Right lobe of liver (tissue), 6 donors: ENCODE results near the gene FMNL2. TPM values are rescaled to one million over a fixed set of nuclear protein-coding genes. Genes with fewer than 3 reads are reported as not detected.
"Not testable (repeated sequence)": the region's sequence is repeated elsewhere in the genome, so short reads cannot be mapped to it uniquely, and the experiment has no call there.

Source experiments
- ATAC-seq, 4 donors: fragments of 200-7000 bp; cut with Tn5 transposase; one replicate each; pipeline ENCODE4 v1.9.1; 2020; ENCODE audit warnings: mild to moderate bottlenecking in 4 of 4, moderate library complexity in 4 of 4
- DNase-seq, 3 donors: peaks; one replicate each; pipeline ENCODE4 v3.0.0-alpha.2; 2020
- H3K27ac ChIP-seq, 3 donors: fragments of 200-600 bp; one replicate each; pipeline ENCODE4 v1.8.0; 2022
- H3K27me3 ChIP-seq, 2 donors: fragments of 200-600 bp; one replicate each; pipeline ENCODE4 v1.8.0; 2022
- H3K36me3 ChIP-seq, 4 donors: fragments of 200-600 bp; sonication (generic) in 1 of 4; one replicate each; pipeline versions ENCODE4 v1.5.1 to v1.8.0; 2017 to 2022; ENCODE audit warnings: control low read depth in 1 of 4
- H3K4me1 ChIP-seq, 4 donors: fragments of 200-600 bp; sonication (generic) in 1 of 4; one replicate each; pipeline versions ENCODE4 v1.5.1 to v1.8.0; 2017 to 2022; ENCODE audit warnings: control low read depth in 1 of 4
- H3K4me3 ChIP-seq, 3 donors: fragments of 200-600 bp; one replicate each; pipeline ENCODE4 v1.8.0; 2022
- H3K9me3 ChIP-seq, 4 donors: fragments of 200-600 bp; sonication (generic) in 1 of 4; one replicate each; pipeline versions ENCODE4 v1.5.1 to v1.8.0; 2017 to 2022; ENCODE audit warnings: control low read depth in 1 of 4
- POLR2A ChIP-seq: fragments of 450-650 bp; IDR thresholded peaks from one replicate; pipeline ENCODE4 v1.6.1; 2017; ENCODE audit warnings: antibody characterized with exemption, mild to moderate bottlenecking
- WGBS: methylation state at CpG from one replicate; pipeline ENCODE4 v1.1.6; 2018; ENCODE audit warnings: low coverage, low lambda C conversion rate; ENCODE audit not compliant: insufficient coverage; ENCODE audit errors: missing lambda C conversion rate; 5-methylcytosine and 5-hydroxymethylcytosine counted together
- intact Hi-C, 2 donors: fragments of 100-400 bp; cut with DNase I; formaldehyde crosslinking; loops; one replicate each; pipeline versions ENCODE4 v1.11.2 to v1.14.1; 2022
- total RNA-seq, 6 experiments: library from RNA; depleted of rRNA in 2 of 6; stranded (reverse); fragments of >200 nt in 2 of 6; fragmentation: NEBNext Ultra II Directional in 3 of 6; extraction: Animal tissue kit (Norgen Biotek cat#: 25700) in 3 of 6; gene quantifications; one replicate each; pipeline versions ENCODE4 v1.1.0 to v1.2.4, GENCODE V29; 2016 to 2023
- TF ChIP-seq, protein P1 (sequence below), 4 donors: fragments of 200-600 bp in 3 of 4; fragments of 450-650 bp in 1 of 4; IDR thresholded peaks; one replicate each; pipeline versions ENCODE4 v1.5.1 to v1.8.0; 2016 to 2022; ENCODE audit warnings: antibody characterized with exemption in 4 of 4, mild to moderate bottlenecking in 2 of 4
- donor health status: DM: no; HTN: yes; CAD: no.
- donor health status: DM: no; HTN: no; CAD: no.
- donor health status: DM: no; HTN: no; CAD: no.
- donor health status: DM: no; HTN: yes; CAD: no.
- donor health status: DM: no; HTN: yes; CAD: no.

FMNL2 gene
- total RNA-seq, 6 experiments from 2014 or later = 3.5 to 12.1 (median 7.1) TPM

- Histone ChIP-seq H3K9me3 (no peaks in the 10 kb centered on the region), H3K4me3 (no peak overlapping the region), H3K36me3 (no peaks in the 10 kb centered on the region), H3K4me1 (peaks cover 0 to 27% (median 10%) of the 10 kb centered on the region in 4 donors), H3K27ac (no peak overlapping the region), H3K27me3 (no peaks in the 10 kb centered on the region)
- ATAC-seq (peak in 2 of 4 donors; percentile 24 to 35), DNase-seq (no peak)
- no peak for TF ChIP-seq POLR2A
- TF ChIP-seq, protein P1, sequence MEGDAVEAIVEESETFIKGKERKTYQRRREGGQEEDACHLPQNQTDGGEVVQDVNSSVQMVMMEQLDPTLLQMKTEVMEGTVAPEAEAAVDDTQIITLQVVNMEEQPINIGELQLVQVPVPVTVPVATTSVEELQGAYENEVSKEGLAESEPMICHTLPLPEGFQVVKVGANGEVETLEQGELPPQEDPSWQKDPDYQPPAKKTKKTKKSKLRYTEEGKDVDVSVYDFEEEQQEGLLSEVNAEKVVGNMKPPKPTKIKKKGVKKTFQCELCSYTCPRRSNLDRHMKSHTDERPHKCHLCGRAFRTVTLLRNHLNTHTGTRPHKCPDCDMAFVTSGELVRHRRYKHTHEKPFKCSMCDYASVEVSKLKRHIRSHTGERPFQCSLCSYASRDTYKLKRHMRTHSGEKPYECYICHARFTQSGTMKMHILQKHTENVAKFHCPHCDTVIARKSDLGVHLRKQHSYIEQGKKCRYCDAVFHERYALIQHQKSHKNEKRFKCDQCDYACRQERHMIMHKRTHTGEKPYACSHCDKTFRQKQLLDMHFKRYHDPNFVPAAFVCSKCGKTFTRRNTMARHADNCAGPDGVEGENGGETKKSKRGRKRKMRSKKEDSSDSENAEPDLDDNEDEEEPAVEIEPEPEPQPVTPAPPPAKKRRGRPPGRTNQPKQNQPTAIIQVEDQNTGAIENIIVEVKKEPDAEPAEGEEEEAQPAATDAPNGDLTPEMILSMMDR (IDR thresholded peaks at IDR 0.05) = no peak
- 48% methylated on average over 12 of the region's 12 CpGs for WGBS
- intact Hi-C loops = no loop called here
Observed at GRCh38 chr2:152470861-152471854, 136.2 kb downstream of the FMNL2 start.

DNA sequence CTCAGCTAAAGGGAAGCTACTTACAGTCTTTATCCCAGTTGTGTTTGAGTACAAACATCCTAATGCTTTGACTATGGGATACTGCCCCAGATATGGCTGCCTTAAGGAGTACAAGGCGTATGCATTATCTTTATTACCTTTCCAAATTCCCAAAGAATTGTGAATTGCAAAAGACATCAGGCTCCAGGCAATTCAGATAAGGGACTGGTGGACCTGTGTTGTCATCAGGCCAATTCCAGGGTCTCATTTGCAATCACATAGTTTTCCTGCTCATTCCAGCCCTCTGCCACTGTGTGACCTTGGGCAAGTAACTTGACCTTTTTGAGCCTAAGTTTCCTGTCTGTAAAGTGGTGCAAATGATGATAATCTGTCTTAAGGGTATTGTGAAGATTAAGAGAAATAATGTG is 137.5 kb downstream of the FMNL2 start:
- no peak for TF ChIP-seq POLR2A
- TF ChIP-seq, protein P1 (IDR thresholded peaks at IDR 0.05) = no peak
- no peak overlapping the region for H3K4me3 ChIP-seq
- H3K9me3 ChIP-seq = no peaks in the 10 kb centered on the region
- ATAC-seq (peak in 2 of 4 donors; percentile 12 to 26), DNase-seq (no peak)
- intact Hi-C loops = no loop called here
- peaks cover 0 to 30% (median 10%) of the 10 kb centered on the region in 4 donors for H3K4me1 ChIP-seq
- 36% methylated on average over 1 of the region's 1 CpG for WGBS
- H3K27ac ChIP-seq = no peak overlapping the region
- H3K36me3 ChIP-seq = no peaks in the 10 kb centered on the region
- H3K27me3 ChIP-seq = no peaks in the 10 kb centered on the region

- intact Hi-C loops = no loop called here
- WGBS = 100% methylated on average over 1 of the region's 1 CpG
- ATAC-seq (no peak), DNase-seq (no peak)
- Histone ChIP-seq H3K27me3 (no peaks in the 10 kb centered on the region), H3K4me3 (no peak overlapping the region), H3K27ac (no peak overlapping the region), H3K36me3 (no peaks in the 10 kb centered on the region), H3K9me3 (no peaks in the 10 kb centered on the region), H3K4me1 (peaks cover 0 to 28% (median 10%) of the 10 kb centered on the region in 4 donors)
- TF ChIP-seq, protein P1 (IDR thresholded peaks at IDR 0.05) = no peak
- TF ChIP-seq POLR2A = no peak
Observed at GRCh38 chr2:152473151-152473857, 138.3 kb downstream of the FMNL2 start.

- H3K9me3 ChIP-seq, H3K27me3 ChIP-seq, ATAC-seq, H3K27ac ChIP-seq, H3K4me3 ChIP-seq, DNase-seq, intact Hi-C loops, H3K36me3 ChIP-seq: not testable (repeated sequence)
- peaks cover 0 to 23% (median 10%) of the 10 kb centered on the region in 4 donors for H3K4me1 ChIP-seq
- 67% methylated on average over 5 of the region's 5 CpGs for WGBS
Observed at GRCh38 chr2:152474523-152474922, 139.5 kb downstream of the FMNL2 start.

DNA sequence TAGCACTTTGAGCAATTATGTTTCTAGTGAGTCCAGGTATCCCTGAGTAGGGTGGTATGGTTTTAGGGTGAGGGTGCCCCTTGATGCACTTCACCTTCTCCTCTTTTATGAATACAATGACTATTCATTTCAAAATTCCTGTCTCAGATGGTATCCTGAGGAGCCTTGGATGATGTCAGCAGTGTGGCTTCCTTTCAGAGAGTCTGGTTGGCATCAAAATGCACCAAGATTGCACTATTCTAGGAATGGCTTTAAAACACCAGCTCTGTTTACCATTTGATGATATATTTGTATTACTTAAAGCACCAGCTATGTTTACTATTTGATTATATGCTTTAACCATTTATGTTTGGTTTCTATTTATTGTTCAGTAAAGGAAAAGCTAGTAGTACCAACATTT is 141.0 kb downstream of the FMNL2 start:
- Histone ChIP-seq H3K36me3 (no peaks in the 10 kb centered on the region), H3K9me3 (no peaks in the 10 kb centered on the region), H3K27ac (no peak overlapping the region), H3K4me1 (peaks cover 0 to 23% (median 10%) of the 10 kb centered on the region in 4 donors), H3K27me3 (no peaks in the 10 kb centered on the region), H3K4me3 (no peak overlapping the region)
- TF ChIP-seq, protein P1 (IDR thresholded peaks at IDR 0.05) = no peak
- no peak for TF ChIP-seq POLR2A
- no peak for DNase-seq
- no peak for ATAC-seq
- intact Hi-C loops = no loop called here
